Mesenchymal stem cell (in vitro differentiated cells and primary cell): ENCODE data around the gene SLC16A4.

Experiments
- DNase-seq: peaks from one replicate; pipeline ENCODE4 v3.0.0-alpha.2; 2013
- H2AFZ ChIP-seq: one replicate; pipeline ENCODE4 v1.6.1; 2013; ENCODE audit warnings: low read depth, mild to moderate bottlenecking, control low read depth, inconsistent platforms, low read length, moderate library complexity
- H2AK5ac ChIP-seq: 2 replicates; pipeline ENCODE4 v1.6.1; 2013; ENCODE audit warnings: low read length, moderate library complexity, mild to moderate bottlenecking, inconsistent platforms; ENCODE audit not compliant: severe bottlenecking
- H2BK120ac ChIP-seq: one replicate; pipeline ENCODE4 v1.6.1; 2013; ENCODE audit warnings: low read depth, mild to moderate bottlenecking, inconsistent platforms, low read length, moderate library complexity
- H2BK12ac ChIP-seq, 2 experiments: one replicate each; pipeline ENCODE4 v1.6.1; 2013; ENCODE audit warnings: inconsistent platforms in 2 of 2, low read length in 2 of 2, mild to moderate bottlenecking in 2 of 2, moderate library complexity in 2 of 2, control low read depth in 1 of 2
- H2BK15ac ChIP-seq: one replicate; pipeline ENCODE4 v1.6.1; 2013; ENCODE audit warnings: mild to moderate bottlenecking, low read depth, inconsistent platforms; ENCODE audit not compliant: poor library complexity, severe bottlenecking
- H2BK5ac ChIP-seq: 2 replicates; pipeline ENCODE4 v1.6.1; 2013; ENCODE audit warnings: low read depth, mild to moderate bottlenecking, low read length, control low read depth, inconsistent platforms; ENCODE audit not compliant: poor library complexity, severe bottlenecking
- H3K14ac ChIP-seq, 2 experiments: one replicate each; pipeline ENCODE4 v1.6.1; 2013; ENCODE audit warnings: inconsistent platforms in 2 of 2, low read length in 2 of 2, control low read depth in 1 of 2, mild to moderate bottlenecking in 1 of 2, moderate library complexity in 1 of 2
- H3K18ac ChIP-seq, 2 experiments: one replicate each; pipeline ENCODE4 v1.6.1; 2013; ENCODE audit warnings: inconsistent platforms in 2 of 2, low read length in 2 of 2, control low read depth in 1 of 2, low read depth in 1 of 2, mild to moderate bottlenecking in 1 of 2
- H3K23ac ChIP-seq, 2 experiments: one replicate each; pipeline ENCODE4 v1.6.1; 2013; ENCODE audit warnings: inconsistent platforms in 2 of 2, low read length in 2 of 2, mild to moderate bottlenecking in 2 of 2, moderate library complexity in 2 of 2, control low read depth in 1 of 2
- H3K27ac ChIP-seq: 2 replicates; pipeline ENCODE4 v1.5.1; 2013; ENCODE audit warnings: mild to moderate bottlenecking, moderate library complexity, low read length, control low read depth, inconsistent platforms; ENCODE audit not compliant: poor library complexity, severe bottlenecking
- H3K27me3 ChIP-seq, 2 experiments: 2 replicates each; pipeline versions ENCODE4 v1.6.1 to v1.7.0; 2013; ENCODE audit warnings: low read length in 2 of 2, mild to moderate bottlenecking in 2 of 2, moderate library complexity in 2 of 2, control low read depth in 1 of 2, inconsistent platforms in 1 of 2; ENCODE audit not compliant: control insufficient read depth in 1 of 2, insufficient read depth in 1 of 2
- H3K36me3 ChIP-seq, 2 experiments: 2 replicates each; pipeline versions ENCODE4 v1.6.1 to v1.7.0; 2013; ENCODE audit warnings: low read length in 2 of 2, control low read depth in 1 of 2, inconsistent platforms in 1 of 2, low read depth in 1 of 2, mild to moderate bottlenecking in 1 of 2; ENCODE audit not compliant: insufficient read depth in 2 of 2, control insufficient read depth in 1 of 2
- H3K4ac ChIP-seq, 2 experiments: one replicate each; pipeline ENCODE4 v1.6.1; 2013; ENCODE audit warnings: inconsistent platforms in 2 of 2, low read length in 2 of 2, mild to moderate bottlenecking in 2 of 2, moderate library complexity in 2 of 2, control low read depth in 1 of 2, low read depth in 1 of 2
- H3K4me1 ChIP-seq: 2 replicates; pipeline ENCODE4 v1.6.1; 2013; ENCODE audit warnings: low read depth, low read length, control low read depth; ENCODE audit not compliant: control insufficient read depth, insufficient read depth
- H3K4me2 ChIP-seq: 2 replicates; pipeline ENCODE4 v1.6.1; 2013; ENCODE audit warnings: low read length, mild to moderate bottlenecking, inconsistent platforms; ENCODE audit not compliant: poor library complexity, severe bottlenecking
- H3K4me3 ChIP-seq, 2 experiments: 2 replicates each; pipeline versions ENCODE4 v1.5.1 to v1.7.0; 2013; ENCODE audit warnings: low read length in 2 of 2, mild to moderate bottlenecking in 2 of 2, control low read depth in 1 of 2, low read depth in 1 of 2; ENCODE audit not compliant: insufficient read depth in 1 of 2
- H3K79me1 ChIP-seq: replicated peaks from 2 replicates; pipeline ENCODE4 v1.6.1; 2013; ENCODE audit warnings: mild to moderate bottlenecking, control low read depth, low read length, inconsistent platforms; ENCODE audit not compliant: poor library complexity, severe bottlenecking
- H3K9ac ChIP-seq: 2 replicates; pipeline ENCODE4 v1.7.0; 2013; ENCODE audit warnings: mild to moderate bottlenecking, low read length, moderate library complexity
- H3K9me3 ChIP-seq: 2 replicates; pipeline ENCODE4 v1.7.0; 2013; ENCODE audit warnings: mild to moderate bottlenecking, low read length; ENCODE audit not compliant: control insufficient read depth
- H4K8ac ChIP-seq: one replicate; pipeline ENCODE4 v1.6.1; 2013; ENCODE audit warnings: inconsistent platforms, mild to moderate bottlenecking, low read length, moderate library complexity
- H4K91ac ChIP-seq: one replicate; pipeline ENCODE4 v1.6.1; 2013; ENCODE audit warnings: mild to moderate bottlenecking, low read length, inconsistent platforms
- WGBS: methylation state at CpG from one replicate; pipeline ENCODE4 v1.1.7; 2013; ENCODE audit warnings: mixed read lengths; 5-methylcytosine and 5-hydroxymethylcytosine counted together

SLC16A4 gene

GRCh38 chr1:110320168-110320518, 70.7 kb downstream of the SLC16A4 start:
- Histone ChIP-seq H2AFZ (no peak overlapping the region), H3K79me1 (no peaks in the 10 kb centered on the region), H3K36me3 (no peaks in the 10 kb centered on the region), H3K9me3 (peaks cover 4% of the 10 kb centered on the region), H3K14ac (no peak overlapping the region), H3K27ac (no peak overlapping the region), H3K27me3 (no peaks in the 10 kb centered on the region), H2AK5ac (no peak overlapping the region), H2BK15ac (no peak overlapping the region), H3K23ac (no peak overlapping the region), H3K18ac (no peak overlapping the region), H3K4me1 (no peaks in the 10 kb centered on the region), H2BK120ac (no peak overlapping the region), H2BK5ac (no peak overlapping the region), H4K8ac (no peak overlapping the region), H3K4me2 (no peak overlapping the region), H3K4me3 (no peak overlapping the region), H4K91ac (no peak overlapping the region), H3K4ac (no peak overlapping the region), H3K9ac (no peak overlapping the region), H2BK12ac (no peak overlapping the region)
- WGBS, result 94% methylated on average over 1 of the region's 1 CpG
- DNase-seq, result no peak

- WGBS, result 65% methylated on average over 4 of the region's 4 CpGs
- Histone ChIP-seq H3K14ac (no peak overlapping the region), H3K27me3 (peaks cover 0 to under 1% of the 10 kb centered on the region in 2 experiments), H3K4me2 (no peak overlapping the region), H2BK12ac (no peak overlapping the region), H2AFZ (no peak overlapping the region), H3K9me3 (peaks cover 4% of the 10 kb centered on the region), H3K27ac (no peak overlapping the region), H3K18ac (no peak overlapping the region), H2BK15ac (no peak overlapping the region), H3K9ac (no peak overlapping the region), H3K4me3 (no peak overlapping the region), H3K23ac (no peak overlapping the region), H3K36me3 (no peaks in the 10 kb centered on the region), H3K4me1 (no peaks in the 10 kb centered on the region), H2BK5ac (no peak overlapping the region), H4K8ac (no peak overlapping the region), H3K79me1 (no peaks in the 10 kb centered on the region), H2BK120ac (no peak overlapping the region), H4K91ac (no peak overlapping the region), H2AK5ac (no peak overlapping the region), H3K4ac (no peak overlapping the region)
- no peak for DNase-seq
Measured at GRCh38 chr1:110319332-110320167, 71.3 kb downstream of the SLC16A4 start.

GRCh38 chr1:110318046-110318445, 72.8 kb downstream of the SLC16A4 start:
- H3K4me1 ChIP-seq, result no peaks in the 10 kb centered on the region
- H3K4me2 ChIP-seq, result no peak overlapping the region
- peaks cover 0 to 7% of the 10 kb centered on the region in 2 experiments for H3K27me3 ChIP-seq
- H3K9me3 ChIP-seq, result peaks cover 4% of the 10 kb centered on the region
- no peak overlapping the region for H3K9ac ChIP-seq
- no peak overlapping the region for H2BK5ac ChIP-seq
- H3K18ac ChIP-seq, result no peak overlapping the region
- H2BK120ac ChIP-seq, result no peak overlapping the region
- no peak for DNase-seq
- H3K79me1 ChIP-seq, result no peaks in the 10 kb centered on the region
- no peak overlapping the region for H4K8ac ChIP-seq
- 82% methylated on average over 4 of the region's 4 CpGs for WGBS
- no peak overlapping the region for H2BK12ac ChIP-seq
- H3K4ac ChIP-seq, result no peak overlapping the region
- no peak overlapping the region for H2BK15ac ChIP-seq
- H3K27ac ChIP-seq, result no peak overlapping the region
- H3K4me3 ChIP-seq, result no peak overlapping the region
- H3K23ac ChIP-seq, result no peak overlapping the region
- H3K36me3 ChIP-seq, result no peaks in the 10 kb centered on the region
- no peak overlapping the region for H2AFZ ChIP-seq
- H2AK5ac ChIP-seq, result no peak overlapping the region
- H4K91ac ChIP-seq, result no peak overlapping the region
- H3K14ac ChIP-seq, result no peak overlapping the region

- Histone ChIP-seq H3K14ac (no peak overlapping the region), H2BK12ac (no peak overlapping the region), H3K79me1 (no peaks in the 10 kb centered on the region), H3K9me3 (peaks cover 4% of the 10 kb centered on the region), H2AK5ac (no peak overlapping the region), H3K4me1 (no peaks in the 10 kb centered on the region), H4K91ac (no peak overlapping the region), H3K4ac (no peak overlapping the region), H2BK5ac (no peak overlapping the region), H3K27ac (no peak overlapping the region), H3K4me2 (no peak overlapping the region), H2BK15ac (no peak overlapping the region), H2BK120ac (no peak overlapping the region), H3K18ac (no peak overlapping the region), H3K36me3 (no peaks in the 10 kb centered on the region), H3K27me3 (peaks cover 0 to 8% of the 10 kb centered on the region in 2 experiments), H4K8ac (no peak overlapping the region), H3K23ac (no peak overlapping the region), H3K9ac (no peak overlapping the region), H3K4me3 (no peak overlapping the region), H2AFZ (no peak overlapping the region)
- WGBS, result 64% methylated on average over 1 of the region's 2 CpGs
- no peak for DNase-seq
Measured at GRCh38 chr1:110316735-110317134, 74.1 kb downstream of the SLC16A4 start.
